ENCODE measurements around the gene SYF2. TPM values are rescaled to one million over a fixed set of nuclear protein-coding genes. Genes with fewer than 3 reads are reported as not detected.

SYF2 gene
- total and polyA plus RNA-seq, 2 donors (not counting 3 experiments of a cell fraction or from before 2014, with no cell fraction given): 9.3 to 38.0 TPM

DNA sequence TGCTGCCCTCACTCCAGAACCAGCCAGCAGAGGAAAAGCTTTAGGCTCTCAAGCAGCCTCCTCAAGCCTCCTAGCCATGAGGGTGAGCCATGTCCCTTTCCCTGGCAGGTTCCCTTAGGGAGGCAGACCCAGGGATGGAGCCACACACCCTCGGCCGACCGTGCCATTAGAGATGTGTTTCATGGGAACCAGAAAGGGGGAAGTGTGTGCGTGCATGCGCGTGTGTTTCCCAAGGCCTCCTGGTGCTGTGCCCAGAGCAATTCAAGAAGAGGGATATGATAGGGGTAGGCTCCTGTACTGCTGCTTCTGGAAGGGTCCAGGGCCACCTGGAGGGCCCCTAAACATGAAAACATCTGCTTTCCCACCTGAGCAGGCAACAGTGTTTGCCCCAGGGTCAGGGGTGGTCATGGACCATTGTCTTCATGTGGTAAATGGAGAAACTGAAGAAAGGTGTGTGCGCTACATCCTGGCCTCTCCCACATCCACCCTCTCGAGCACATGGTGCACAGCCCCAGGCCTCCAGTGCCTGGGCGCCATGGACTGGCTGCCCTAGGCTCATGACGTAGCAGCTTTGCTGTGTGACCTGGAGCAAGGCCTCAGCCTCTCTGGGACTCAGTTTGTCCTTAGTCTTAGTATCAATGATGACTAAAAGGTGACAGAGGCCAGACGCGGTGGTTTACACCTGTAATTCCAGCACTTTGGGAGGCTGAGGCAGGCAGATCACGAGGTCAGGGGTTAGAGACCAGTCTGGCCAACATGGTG is 48.1 kb downstream of the SYF2 start:
- no peaks in the 10 kb centered on the region for H3K36me3 ChIP-seq (ENCODE audit: control insufficient read depth in 2 of 2, extremely low read depth in 1 of 2, insufficient read depth in 2 of 2, low read length in 2 of 2)
- ChIA-PET POLR2A (no interaction called here), CTCF (no interaction called here)
- no peaks in the 10 kb centered on the region for H3K9me3 ChIP-seq (replicated peaks; ENCODE audit: control insufficient read depth, insufficient read depth, low read length)
- TF ChIP-seq MYC (IDR thresholded peaks at IDR 0.05; ENCODE audit: low read depth, low read length) (no peak), POLR2AphosphoS5 (IDR thresholded peaks at IDR 0.05; ENCODE audit: insufficient read depth, low read depth, low read length) (no peak), JUN (IDR thresholded peaks at IDR 0.05; ENCODE audit: borderline replicate concordance, insufficient read depth, insufficient read length, low read depth) (no peak), GATA2 (IDR thresholded peaks at IDR 0.05; ENCODE audit: insufficient read depth, insufficient read length, low read depth, low read length) (no peak), EZH2 (IDR thresholded peaks at IDR 0.05; ENCODE audit: borderline replicate concordance, low read depth, low read length, severe bottlenecking) (no peak), MAX (IDR thresholded peaks at IDR 0.05; ENCODE audit: insufficient read depth, insufficient read length) (no peak), FOS (IDR thresholded peaks at IDR 0.05; ENCODE audit: borderline replicate concordance, insufficient read depth, low read length) (no peak), POLR2A (IDR thresholded peaks at IDR 0.05; ENCODE audit: low read depth, low read length) (no peak)
- TF ChIP-seq, protein P1, sequence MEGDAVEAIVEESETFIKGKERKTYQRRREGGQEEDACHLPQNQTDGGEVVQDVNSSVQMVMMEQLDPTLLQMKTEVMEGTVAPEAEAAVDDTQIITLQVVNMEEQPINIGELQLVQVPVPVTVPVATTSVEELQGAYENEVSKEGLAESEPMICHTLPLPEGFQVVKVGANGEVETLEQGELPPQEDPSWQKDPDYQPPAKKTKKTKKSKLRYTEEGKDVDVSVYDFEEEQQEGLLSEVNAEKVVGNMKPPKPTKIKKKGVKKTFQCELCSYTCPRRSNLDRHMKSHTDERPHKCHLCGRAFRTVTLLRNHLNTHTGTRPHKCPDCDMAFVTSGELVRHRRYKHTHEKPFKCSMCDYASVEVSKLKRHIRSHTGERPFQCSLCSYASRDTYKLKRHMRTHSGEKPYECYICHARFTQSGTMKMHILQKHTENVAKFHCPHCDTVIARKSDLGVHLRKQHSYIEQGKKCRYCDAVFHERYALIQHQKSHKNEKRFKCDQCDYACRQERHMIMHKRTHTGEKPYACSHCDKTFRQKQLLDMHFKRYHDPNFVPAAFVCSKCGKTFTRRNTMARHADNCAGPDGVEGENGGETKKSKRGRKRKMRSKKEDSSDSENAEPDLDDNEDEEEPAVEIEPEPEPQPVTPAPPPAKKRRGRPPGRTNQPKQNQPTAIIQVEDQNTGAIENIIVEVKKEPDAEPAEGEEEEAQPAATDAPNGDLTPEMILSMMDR (IDR thresholded peaks at IDR 0.05; ENCODE audit: extremely low read depth in 1 of 2, insufficient read depth in 1 of 2, low read depth in 1 of 2, low read length in 2 of 2): no peak
- no peak overlapping the region for H2AFZ ChIP-seq (ENCODE audit: low read depth, low read length)
- H4K20me1 ChIP-seq (replicated peaks; ENCODE audit: control insufficient read depth, extremely low read depth, insufficient read depth, low read length): no peaks in the 10 kb centered on the region
- H3K27me3 ChIP-seq (ENCODE audit: control insufficient read depth in 2 of 2, insufficient read depth in 2 of 2, low read length in 2 of 2): peaks cover 0 to 2% of the 10 kb centered on the region in 2 experiments
- DNase-seq (ENCODE audit: low read depth, low spot score) (no peak), FAIRE-seq (no peak)
- intact Hi-C loops (cut with micrococcal nuclease): no loop called here
- no peaks in the 10 kb centered on the region for H3K4me1 ChIP-seq (ENCODE audit: control insufficient read depth, extremely low read depth, insufficient read depth, low read length)
- H3K27ac ChIP-seq (ENCODE audit: insufficient read depth, low read depth, low read length): no peak overlapping the region
- no TSS peak for BruUV-seq (replicated peaks)
- dilution Hi-C loops (cut with MboI; ENCODE audit: extremely low pct_ligation_motif_present, low sequenced_read_pairs): no loop called here
- H3K9me1 ChIP-seq (replicated peaks; ENCODE audit: control insufficient read depth, extremely low read depth, insufficient read depth, low read length): no peaks in the 10 kb centered on the region
- H3K9ac ChIP-seq (replicated peaks; ENCODE audit: extremely low read depth, insufficient read depth, low read length): no peak overlapping the region
- H3K4me2 ChIP-seq (ENCODE audit: insufficient read depth, low read length): no peak overlapping the region
- no peaks in the 10 kb centered on the region for H3K79me2 ChIP-seq (ENCODE audit: control insufficient read depth, insufficient read depth, low read length)
- no peak overlapping the region for H3K4me3 ChIP-seq (replicated peaks in 1 of 3; ENCODE audit: insufficient read depth in 1 of 3, low read depth in 1 of 3, low read length in 3 of 3)
